Smooth muscle cell (in vitro differentiated cells): ENCODE data around the gene PNPLA7. TPM values are rescaled to one million over a fixed set of nuclear protein-coding genes. Genes with fewer than 3 reads are reported as not detected.

Experiments used
- DNase-seq: peaks from one replicate; lab custom pipeline; 2025; ENCODE audit not compliant: unreplicated experiment; lab: John Stamatoyannopoulos, UW
- H2AFZ ChIP-seq: fragments of 200-600 bp; sonication (generic); 2 replicates; pipeline ENCODE4 v1.6.0; 2016; ENCODE audit warnings: antibody characterized with exemption, low read depth, mild to moderate bottlenecking
- H3F3A ChIP-seq: fragments of 200-600 bp; sonication (generic); 2 replicates; pipeline ENCODE4 v1.6.0; 2017; ENCODE audit warnings: antibody characterized with exemption, low read depth
- H3K27ac ChIP-seq: fragments of 200-600 bp; sonication (generic); 2 replicates; pipeline ENCODE4 v1.5.1; 2016; ENCODE audit warnings: low read depth, mild to moderate bottlenecking
- H3K27me3 ChIP-seq: fragments of 200-600 bp; sonication (generic); 2 replicates; pipeline ENCODE4 v1.6.1; 2016; ENCODE audit warnings: low read depth, mild to moderate bottlenecking
- H3K36me3 ChIP-seq: fragments of 200-600 bp; sonication (generic); 2 replicates; pipeline ENCODE4 v1.5.1; 2016; ENCODE audit warnings: low read depth
- H3K4me1 ChIP-seq: fragments of 200-600 bp; sonication (generic); 2 replicates; pipeline ENCODE4 v1.5.1; 2016; ENCODE audit warnings: low read depth
- H3K4me2 ChIP-seq: fragments of 200-600 bp; sonication (generic); 2 replicates; pipeline ENCODE4 v1.6.0; 2016; ENCODE audit warnings: mild to moderate bottlenecking
- H3K4me3 ChIP-seq: fragments of 200-600 bp; sonication (generic); 2 replicates; pipeline ENCODE4 v1.5.1; 2016; ENCODE audit warnings: mild to moderate bottlenecking
- H3K79me2 ChIP-seq: fragments of 200-600 bp; sonication (generic); 2 replicates; pipeline ENCODE4 v1.6.0; 2016; ENCODE audit warnings: low read depth, mild to moderate bottlenecking
- H3K9ac ChIP-seq: fragments of 200-600 bp; sonication (generic); 2 replicates; pipeline ENCODE4 v1.6.0; 2016; ENCODE audit warnings: low read depth
- H3K9me3 ChIP-seq: fragments of 200-600 bp; sonication (generic); replicated peaks from 2 replicates; pipeline ENCODE4 v1.5.1; 2016; ENCODE audit warnings: low read depth
- H4K20me1 ChIP-seq: fragments of 200-600 bp; sonication (generic); 2 replicates; pipeline ENCODE4 v1.6.0; 2016; ENCODE audit warnings: low read depth
- WGBS: methylation state at CpG from one replicate; pipeline ENCODE4 v1.1.7; 2016; ENCODE audit warnings: low lambda C conversion rate; 5-methylcytosine and 5-hydroxymethylcytosine counted together
- polyA plus RNA-seq: library from polyadenylated mRNA; unstranded; fragments of >200 nt; fragmentation: Nextera tagmentation; extraction: Ambion mirVana; gene quantifications from 2 replicates; pipeline ENCODE4 v1.2.1, GENCODE V29; 2016
- total RNA-seq: library from RNA; depleted of rRNA; stranded (reverse); fragments of >200 nt; gene quantifications from 2 replicates; pipeline ENCODE4 v1.2.3, GENCODE V29; 2014
- TF ChIP-seq, protein P1 (sequence below): fragments of 200-600 bp; sonication (generic); IDR thresholded peaks from 2 replicates; pipeline ENCODE4 v1.5.1; 2017; ENCODE audit warnings: borderline replicate concordance, mild to moderate bottlenecking, antibody characterized with exemption; ENCODE audit not compliant: insufficient read depth, poor library complexity, severe bottlenecking

PNPLA7 gene
- total and polyA plus RNA-seq, 2 experiments from 2014 or later, result 0.46 to 0.67 TPM

DNA sequence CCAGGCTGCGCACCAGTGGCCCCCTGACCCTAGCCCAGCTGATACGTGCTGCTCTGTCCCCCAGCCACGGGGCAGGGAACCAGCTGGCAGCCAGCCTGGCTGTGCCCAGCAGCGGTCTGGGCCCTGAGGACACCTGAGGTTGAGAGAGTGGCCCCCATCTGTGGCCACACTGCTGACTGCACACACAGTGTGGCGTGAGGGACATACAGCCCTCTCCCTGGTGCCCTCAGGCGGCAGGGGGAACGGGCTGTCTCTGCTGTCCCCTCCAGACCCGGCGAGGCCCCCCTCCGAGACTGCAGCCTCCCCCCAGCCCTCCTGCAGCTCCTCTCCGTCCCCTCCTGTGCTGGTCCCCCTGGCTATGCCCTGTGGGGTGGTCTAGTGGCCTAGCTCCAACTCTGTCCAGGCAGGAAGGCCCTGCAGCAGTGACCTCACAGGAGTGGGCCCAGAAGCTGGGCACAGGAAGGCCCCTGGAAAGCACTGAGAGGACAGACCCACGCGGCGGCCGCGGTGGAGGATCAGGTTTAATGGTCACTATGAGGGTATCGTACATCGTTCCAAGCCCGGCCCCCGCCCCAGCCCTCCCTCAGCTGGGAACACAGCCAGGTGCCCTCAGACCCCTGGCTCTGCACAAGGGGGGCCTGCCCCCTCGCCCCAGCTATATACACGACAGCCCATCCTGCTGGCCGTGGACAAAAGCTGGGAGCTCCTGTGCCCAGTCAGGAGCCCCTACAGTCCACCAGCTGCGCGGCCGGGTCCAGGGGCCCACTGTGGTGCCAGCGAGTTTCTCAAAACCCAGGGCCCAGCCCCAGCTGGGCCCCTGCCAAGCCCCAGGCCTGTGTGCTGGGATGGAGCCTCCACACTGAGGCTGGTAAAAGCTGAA is 102.2 kb downstream of the PNPLA7 start:
- Histone ChIP-seq H2AFZ (no peak overlapping the region), H3K4me1 (no peaks in the 10 kb centered on the region)

DNA sequence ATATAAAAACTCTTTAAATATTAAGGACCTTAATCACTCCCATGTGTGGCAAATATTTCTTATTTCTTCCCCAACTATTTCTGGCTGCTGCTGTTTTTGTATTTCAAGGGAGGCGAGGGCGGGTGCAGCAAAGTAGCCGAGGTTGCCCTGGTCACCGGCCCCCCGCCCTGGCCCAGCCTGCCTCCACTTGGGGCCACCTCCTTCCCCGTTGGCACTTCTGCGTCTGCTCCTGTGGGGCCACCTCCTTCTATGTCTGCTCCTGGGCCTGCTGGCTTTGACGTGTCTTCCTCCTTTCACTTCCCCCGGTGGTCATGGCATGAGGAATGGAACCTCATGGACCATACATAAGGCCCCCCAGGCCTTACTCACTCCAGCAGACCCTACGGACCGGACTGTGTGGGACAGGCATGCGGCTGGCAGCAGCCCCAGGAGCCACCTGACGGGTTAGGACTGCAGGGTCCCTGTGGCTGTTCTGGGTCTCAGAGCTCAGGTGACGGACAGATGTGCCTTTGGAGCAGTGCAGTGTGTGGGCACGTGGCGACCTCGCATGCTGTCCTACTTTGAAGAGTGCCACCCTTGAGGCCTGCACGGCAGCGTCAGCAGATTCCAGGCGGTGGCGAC is 103.2 kb downstream of the PNPLA7 start:
- TF ChIP-seq, protein P1, sequence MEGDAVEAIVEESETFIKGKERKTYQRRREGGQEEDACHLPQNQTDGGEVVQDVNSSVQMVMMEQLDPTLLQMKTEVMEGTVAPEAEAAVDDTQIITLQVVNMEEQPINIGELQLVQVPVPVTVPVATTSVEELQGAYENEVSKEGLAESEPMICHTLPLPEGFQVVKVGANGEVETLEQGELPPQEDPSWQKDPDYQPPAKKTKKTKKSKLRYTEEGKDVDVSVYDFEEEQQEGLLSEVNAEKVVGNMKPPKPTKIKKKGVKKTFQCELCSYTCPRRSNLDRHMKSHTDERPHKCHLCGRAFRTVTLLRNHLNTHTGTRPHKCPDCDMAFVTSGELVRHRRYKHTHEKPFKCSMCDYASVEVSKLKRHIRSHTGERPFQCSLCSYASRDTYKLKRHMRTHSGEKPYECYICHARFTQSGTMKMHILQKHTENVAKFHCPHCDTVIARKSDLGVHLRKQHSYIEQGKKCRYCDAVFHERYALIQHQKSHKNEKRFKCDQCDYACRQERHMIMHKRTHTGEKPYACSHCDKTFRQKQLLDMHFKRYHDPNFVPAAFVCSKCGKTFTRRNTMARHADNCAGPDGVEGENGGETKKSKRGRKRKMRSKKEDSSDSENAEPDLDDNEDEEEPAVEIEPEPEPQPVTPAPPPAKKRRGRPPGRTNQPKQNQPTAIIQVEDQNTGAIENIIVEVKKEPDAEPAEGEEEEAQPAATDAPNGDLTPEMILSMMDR, result no peak
- H3K4me2 ChIP-seq, result no peak overlapping the region

More for the DNA sequence above, 102.2 kb downstream of the PNPLA7 start:
- no peaks in the 10 kb centered on the region for H3K27me3 ChIP-seq
- no peak overlapping the region for H3K4me3 ChIP-seq
- no peak overlapping the region for H3K27ac ChIP-seq
- no peak overlapping the region for H3K9ac ChIP-seq
- H3K36me3 ChIP-seq, result no peaks in the 10 kb centered on the region
- DNase-seq, result no peak
- WGBS, result 98% methylated on average over 26 of the region's 27 CpGs
- no peak overlapping the region for H3K4me2 ChIP-seq
- H3K9me3 ChIP-seq, result no peaks in the 10 kb centered on the region
- no peaks in the 10 kb centered on the region for H4K20me1 ChIP-seq
- TF ChIP-seq, protein P1, result no peak
- no peaks in the 10 kb centered on the region for H3K79me2 ChIP-seq
- peaks cover 6% of the 10 kb centered on the region for H3F3A ChIP-seq

DNA sequence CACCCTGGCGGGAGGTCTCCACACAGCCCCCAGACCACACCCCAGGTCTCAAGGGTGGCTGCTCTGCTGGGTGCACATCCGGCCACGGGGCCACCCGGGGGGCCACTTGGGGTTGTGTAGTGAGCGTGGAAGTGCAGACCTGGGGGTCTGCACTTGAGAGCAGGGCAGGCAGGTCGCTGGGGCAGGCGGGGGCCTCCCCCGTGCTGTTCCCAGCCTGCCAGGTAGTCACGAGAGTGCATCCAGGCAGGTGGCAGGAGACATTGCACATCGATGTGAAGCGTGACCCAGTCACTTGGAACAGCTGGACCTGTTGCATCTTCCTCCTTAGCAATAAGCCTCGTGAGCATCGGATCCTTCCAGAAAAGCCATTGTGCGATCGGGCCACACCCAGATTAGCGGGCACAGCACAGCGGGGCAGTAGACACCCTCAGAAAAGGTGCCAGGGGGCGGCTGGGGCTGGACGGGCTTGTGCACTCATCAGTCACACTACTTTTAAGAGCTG is 104.2 kb downstream of the PNPLA7 start:
- H3F3A ChIP-seq, result peaks cover 6% of the 10 kb centered on the region
- H4K20me1 ChIP-seq, result no peaks in the 10 kb centered on the region
- no peaks in the 10 kb centered on the region for H3K27me3 ChIP-seq
- H3K4me1 ChIP-seq, result no peaks in the 10 kb centered on the region
- H3K9ac ChIP-seq, result no peak overlapping the region
- no peaks in the 10 kb centered on the region for H3K36me3 ChIP-seq
- H3K4me2 ChIP-seq, result no peak overlapping the region
- no peaks in the 10 kb centered on the region for H3K9me3 ChIP-seq
- H3K27ac ChIP-seq, result no peak overlapping the region
- TF ChIP-seq, protein P1, result no peak
- no peak overlapping the region for H2AFZ ChIP-seq
- WGBS, result 84% methylated on average over 19 of the region's 19 CpGs
- no peaks in the 10 kb centered on the region for H3K79me2 ChIP-seq
- no peak for DNase-seq
- no peak overlapping the region for H3K4me3 ChIP-seq

More for the DNA sequence above, 103.2 kb downstream of the PNPLA7 start:
- H4K20me1 ChIP-seq, result no peaks in the 10 kb centered on the region
- H3K36me3 ChIP-seq, result no peaks in the 10 kb centered on the region
- no peaks in the 10 kb centered on the region for H3K4me1 ChIP-seq
- peaks cover 6% of the 10 kb centered on the region for H3F3A ChIP-seq
- no peaks in the 10 kb centered on the region for H3K27me3 ChIP-seq
- H3K27ac ChIP-seq, result no peak overlapping the region
- H3K4me3 ChIP-seq, result no peak overlapping the region
- H3K79me2 ChIP-seq, result no peaks in the 10 kb centered on the region
- no peaks in the 10 kb centered on the region for H3K9me3 ChIP-seq
- H3K9ac ChIP-seq, result no peak overlapping the region
- no peak overlapping the region for H2AFZ ChIP-seq
- DNase-seq, result no peak
- 92% methylated on average over 21 of the region's 21 CpGs for WGBS
